ENCODE results near the gene LRRC73.
"Not testable (repeated sequence)": the region's sequence is repeated elsewhere in the genome, so short reads cannot be mapped to it uniquely, and the experiment has no call there.

LRRC73 gene

DNA sequence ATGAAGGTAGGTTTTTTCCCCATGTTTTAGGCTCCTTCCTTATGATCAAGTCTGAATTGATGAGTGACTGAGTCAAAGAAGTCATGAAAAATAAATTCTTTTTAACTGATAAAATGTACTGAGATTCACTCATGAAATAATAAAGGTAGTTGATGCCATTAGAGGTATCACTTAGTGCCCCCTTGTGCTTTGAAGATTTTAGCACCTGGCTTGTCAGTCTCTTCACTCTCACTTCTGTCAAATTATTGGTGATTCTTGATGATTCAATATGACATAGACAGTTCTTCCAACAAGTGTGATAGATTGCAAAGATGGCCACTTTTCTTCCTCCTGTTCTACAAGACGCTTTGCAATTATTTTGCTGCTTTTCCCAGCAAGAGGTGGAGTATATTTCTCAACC, 50.6 kb downstream of the LRRC73 start:
- no peak for DNase-seq

DNA sequence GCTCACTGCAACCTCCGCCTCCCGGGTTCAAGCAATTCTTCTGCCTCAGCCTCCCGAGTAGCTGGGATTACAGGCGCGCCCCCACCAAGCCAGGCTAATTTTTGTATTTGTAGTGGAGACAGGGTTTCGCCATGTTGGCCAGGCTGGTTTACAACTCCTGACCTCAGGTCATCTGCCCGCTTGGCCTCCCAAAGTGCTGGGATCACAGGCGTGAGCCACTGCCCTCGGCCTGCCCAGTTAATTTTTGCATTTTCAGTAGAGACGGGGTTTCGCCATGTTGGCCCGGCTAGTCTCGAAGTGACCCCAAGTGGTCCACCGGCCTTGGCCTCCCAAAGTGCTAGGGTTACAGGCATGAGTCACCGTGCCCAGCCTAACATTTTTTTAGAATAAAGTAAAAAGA, 52.0 kb downstream of the LRRC73 start:
- not testable (repeated sequence) for DNase-seq

- DNase-seq, result no peak
These were observed 52.5 kb downstream of the LRRC73 start for GRCh38 chr6:43457643-43458042.
